Activated CD8-positive, alpha-beta memory T cell treated with anti-CD3 and anti-CD28 coated beads, Interleukin-2, amount 50 U/mL, for 4 hours (primary cell): Measurements from ENCODE around the gene SCEL.
"Not testable (repeated sequence)": the region's sequence is repeated elsewhere in the genome, so short reads cannot be mapped to it uniquely, and the experiment has no call there.

Experiments
- DNase-seq: peaks from one replicate; pipeline ENCODE4 v3.0.0-alpha.2; 2020

SCEL gene

GRCh38 chr13:77535448-77535847 is at the start of gene SCEL:
Gene SCEL, plus strand, starts transcription at chr13:77535706. Its CDS starts 20,170 bp downstream, at chr13:77555876.
- no peak for DNase-seq

GRCh38 chr13:77489566-77490337 is 45.8 kb upstream of the SCEL start:
- no peak for DNase-seq

- DNase-seq: no peak
These were observed 42.5 kb upstream of the SCEL start for GRCh38 chr13:77492982-77493381.

GRCh38 chr13:77494226-77494625 is 41.3 kb upstream of the SCEL start:
- no peak for DNase-seq

GRCh38 chr13:77497350-77497749 is 38.2 kb upstream of the SCEL start:
- DNase-seq: no peak

- no peak for DNase-seq
These were observed 37.7 kb upstream of the SCEL start for GRCh38 chr13:77497835-77498234.

- no peak for DNase-seq
These were observed 33.3 kb upstream of the SCEL start for GRCh38 chr13:77502104-77502720.

GRCh38 chr13:77503398-77503797 is 32.1 kb upstream of the SCEL start:
- DNase-seq: no peak

- DNase-seq: no peak
These were observed 28.6 kb upstream of the SCEL start for GRCh38 chr13:77506874-77507273.

GRCh38 chr13:77507931-77508776 is 27.4 kb upstream of the SCEL start:
- no peak for DNase-seq

- DNase-seq: no peak
These were observed 26.4 kb upstream of the SCEL start for GRCh38 chr13:77508959-77509620.

GRCh38 chr13:77510156-77510555 is 25.4 kb upstream of the SCEL start:
- no peak for DNase-seq

GRCh38 chr13:77511552-77511951 is 24.0 kb upstream of the SCEL start:
- DNase-seq: no peak

- DNase-seq: no peak
These were observed 21.7 kb upstream of the SCEL start for GRCh38 chr13:77513719-77514335.

- no peak for DNase-seq
These were observed 21.2 kb upstream of the SCEL start for GRCh38 chr13:77514336-77514726.

- DNase-seq: no peak
These were observed 19.7 kb upstream of the SCEL start for GRCh38 chr13:77515785-77516184.

- DNase-seq: no peak
These were observed 19.1 kb upstream of the SCEL start for GRCh38 chr13:77516342-77516789.

- no peak for DNase-seq
These were observed 17.2 kb upstream of the SCEL start for GRCh38 chr13:77518266-77518665.

GRCh38 chr13:77519396-77519795 is 16.1 kb upstream of the SCEL start:
- DNase-seq: not testable (repeated sequence)

GRCh38 chr13:77519808-77520207 is 15.7 kb upstream of the SCEL start:
- no peak for DNase-seq

- no peak for DNase-seq
These were observed 14.3 kb upstream of the SCEL start for GRCh38 chr13:77521194-77521593.

GRCh38 chr13:77521595-77522367 is 13.7 kb upstream of the SCEL start:
- DNase-seq: no peak
